Measurements from ENCODE around the gene CCDC197.

Gene CCDC197

GRCh38 chr14:94016446-94016976 lies 19.4 kb downstream of the CCDC197 start:
- Mint-ChIP-seq H3K27me3 (peaks cover 23% of the 10 kb centered on the region), H3K9me3 (no peaks in the 10 kb centered on the region), H3K4me1 (peaks cover 23% of the 10 kb centered on the region), H3K27ac (no peak overlapping the region), H3K4me3 (no peak overlapping the region)
- DNase-seq, result no peak
- ATAC-seq, result no peak

GRCh38 chr14:94018308-94018707 lies 21.2 kb downstream of the CCDC197 start:
- Mint-ChIP-seq H3K4me1 (peaks cover 29% of the 10 kb centered on the region), H3K27ac (peak overlapping the region in 1 of 2 donors; percentile 19), H3K9me3 (no peaks in the 10 kb centered on the region), H3K4me3 (no peak overlapping the region), H3K27me3 (peaks cover 30% of the 10 kb centered on the region)
- ATAC-seq (no peak), DNase-seq (no peak)

- no peak for DNase-seq
- no peak for ATAC-seq
- H3K4me1 Mint-ChIP-seq, result peaks cover 29% of the 10 kb centered on the region
- H3K27me3 Mint-ChIP-seq, result peaks cover 37% of the 10 kb centered on the region
- H3K27ac Mint-ChIP-seq, result no peak overlapping the region
- no peaks in the 10 kb centered on the region for H3K9me3 Mint-ChIP-seq
- H3K4me3 Mint-ChIP-seq, result no peak overlapping the region
Measured at GRCh38 chr14:94019329-94019728, 22.2 kb downstream of the CCDC197 start.

- Mint-ChIP-seq H3K9me3 (no peaks in the 10 kb centered on the region), H3K27me3 (peaks cover 31% of the 10 kb centered on the region), H3K4me3 (no peak overlapping the region), H3K4me1 (peaks cover 29% of the 10 kb centered on the region), H3K27ac (no peak overlapping the region)
- DNase-seq (no peak), ATAC-seq (no peak)
Measured at GRCh38 chr14:94020267-94020666, 23.2 kb downstream of the CCDC197 start.

- no peak for DNase-seq
- Mint-ChIP-seq H3K4me1 (peaks cover 32% of the 10 kb centered on the region), H3K4me3 (no peak overlapping the region), H3K9me3 (no peaks in the 10 kb centered on the region), H3K27ac (peak overlapping the region in 1 of 2 donors; percentile 34), H3K27me3 (peaks cover 31% of the 10 kb centered on the region)
- no peak for ATAC-seq
Measured at GRCh38 chr14:94021001-94021400, 23.9 kb downstream of the CCDC197 start.

GRCh38 chr14:94021416-94022157 lies 24.5 kb downstream of the CCDC197 start:
- DNase-seq, result peak in 1 of 2 donors; percentile 42
- H3K27me3 Mint-ChIP-seq, result peaks cover 28% of the 10 kb centered on the region
- peaks cover 34% of the 10 kb centered on the region for H3K4me1 Mint-ChIP-seq
- H3K9me3 Mint-ChIP-seq, result no peaks in the 10 kb centered on the region
- peak; percentile 52 for ATAC-seq
- H3K4me3 Mint-ChIP-seq, result peak overlapping the region; percentile 26 to 30
- H3K27ac Mint-ChIP-seq, result peak overlapping the region in 1 of 2 donors; percentile 34

- Mint-ChIP-seq H3K4me3 (peak overlapping the region in 1 of 2 donors; percentile 34), H3K27ac (peak overlapping the region in 1 of 2 donors; percentile 78), H3K9me3 (no peaks in the 10 kb centered on the region), H3K4me1 (peaks cover 34% of the 10 kb centered on the region), H3K27me3 (peaks cover 19% of the 10 kb centered on the region)
- no peak for ATAC-seq
- DNase-seq, result no peak
Measured at GRCh38 chr14:94022532-94023411, 25.7 kb downstream of the CCDC197 start.

GRCh38 chr14:94024549-94024948 lies 27.4 kb downstream of the CCDC197 start:
- DNase-seq (no peak), ATAC-seq (no peak)
- no peaks in the 10 kb centered on the region for H3K9me3 Mint-ChIP-seq
- H3K4me1 Mint-ChIP-seq, result peaks cover 43% of the 10 kb centered on the region
- no peak overlapping the region for H3K27ac Mint-ChIP-seq
- no peak overlapping the region for H3K4me3 Mint-ChIP-seq
- peaks cover 16% of the 10 kb centered on the region for H3K27me3 Mint-ChIP-seq

- ATAC-seq (no peak), DNase-seq (no peak)
- Mint-ChIP-seq H3K27me3 (peaks cover 16% of the 10 kb centered on the region), H3K4me1 (peaks cover 39% of the 10 kb centered on the region), H3K4me3 (peak overlapping the region; percentile 72 to 75), H3K9me3 (no peaks in the 10 kb centered on the region), H3K27ac (no peak overlapping the region)
Measured at GRCh38 chr14:94025720-94026119, 28.6 kb downstream of the CCDC197 start.

GRCh38 chr14:94026173-94026888 lies 29.2 kb downstream of the CCDC197 start, which contains the start of gene OTUB2:
OTUB2 (plus strand) TSS chr14:94026340; CDS start chr14:94026538, 198 bp downstream.
- ATAC-seq, result peak; percentile 98
- Mint-ChIP-seq H3K9me3 (no peaks in the 10 kb centered on the region), H3K27ac (peak within 1 kb of the TSS in 1 of 2 donors; percentile 51), H3K4me3 (peak within 1 kb of the TSS; percentile 72 to 75), H3K4me1 (peaks cover 33% of the 10 kb centered on the region), H3K27me3 (peaks cover 16% of the 10 kb centered on the region)
- DNase-seq, result peak; percentile 96 to 98

GRCh38 chr14:94026889-94027469 lies 29.9 kb downstream of the CCDC197 start:
- peaks cover 16% of the 10 kb centered on the region for H3K27me3 Mint-ChIP-seq
- DNase-seq (no peak), ATAC-seq (no peak)
- H3K9me3 Mint-ChIP-seq, result no peaks in the 10 kb centered on the region
- peak overlapping the region in 1 of 2 donors; percentile 51 for H3K27ac Mint-ChIP-seq
- H3K4me1 Mint-ChIP-seq, result peaks cover 27% of the 10 kb centered on the region
- H3K4me3 Mint-ChIP-seq, result peak overlapping the region; percentile 13 to 65

GRCh38 chr14:94027566-94028449 lies 30.7 kb downstream of the CCDC197 start:
- ATAC-seq (no peak), DNase-seq (no peak)
- H3K4me3 Mint-ChIP-seq, result peak overlapping the region; percentile 13 to 39
- H3K4me1 Mint-ChIP-seq, result peaks cover 18% of the 10 kb centered on the region
- peaks cover 13% of the 10 kb centered on the region for H3K27me3 Mint-ChIP-seq
- no peaks in the 10 kb centered on the region for H3K9me3 Mint-ChIP-seq
- peak overlapping the region in 1 of 2 donors; percentile 8 for H3K27ac Mint-ChIP-seq

GRCh38 chr14:94028450-94028826 lies 31.3 kb downstream of the CCDC197 start:
- Mint-ChIP-seq H3K4me1 (peaks cover 14% of the 10 kb centered on the region), H3K4me3 (no peak overlapping the region), H3K9me3 (no peaks in the 10 kb centered on the region), H3K27ac (peak overlapping the region; percentile 1 to 82), H3K27me3 (peaks cover 7% of the 10 kb centered on the region)
- ATAC-seq (no peak), DNase-seq (no peak)

- no peaks in the 10 kb centered on the region for H3K9me3 Mint-ChIP-seq
- H3K27ac Mint-ChIP-seq, result no peak overlapping the region
- H3K4me3 Mint-ChIP-seq, result no peak overlapping the region
- ATAC-seq (no peak), DNase-seq (no peak)
- H3K4me1 Mint-ChIP-seq, result peaks cover 14% of the 10 kb centered on the region
- no peaks in the 10 kb centered on the region for H3K27me3 Mint-ChIP-seq
Measured at GRCh38 chr14:94029265-94029664, 32.2 kb downstream of the CCDC197 start.

Measured in stimulated activated naive CD8-positive, alpha-beta T cell treated with anti-CD3 and anti-CD28 coated beads, Interleukin-15, amount 100 ng/mL, for 72 hours (primary cell).